Activated T-cell treated with anti-CD3 and anti-CD28 coated beads for 4 hours (primary cell): Measurements from ENCODE around the gene NDST4.
"Not testable (repeated sequence)": the region's sequence is repeated elsewhere in the genome, so short reads cannot be mapped to it uniquely, and the experiment has no call there.

Source experiments
- DNase-seq: peaks from one replicate; pipeline ENCODE4 v3.0.0-alpha.2; 2020

NDST4 gene

GRCh38 chr4:115053313-115053712 lies 60.1 kb downstream of the NDST4 start:
- DNase-seq = no peak

DNA sequence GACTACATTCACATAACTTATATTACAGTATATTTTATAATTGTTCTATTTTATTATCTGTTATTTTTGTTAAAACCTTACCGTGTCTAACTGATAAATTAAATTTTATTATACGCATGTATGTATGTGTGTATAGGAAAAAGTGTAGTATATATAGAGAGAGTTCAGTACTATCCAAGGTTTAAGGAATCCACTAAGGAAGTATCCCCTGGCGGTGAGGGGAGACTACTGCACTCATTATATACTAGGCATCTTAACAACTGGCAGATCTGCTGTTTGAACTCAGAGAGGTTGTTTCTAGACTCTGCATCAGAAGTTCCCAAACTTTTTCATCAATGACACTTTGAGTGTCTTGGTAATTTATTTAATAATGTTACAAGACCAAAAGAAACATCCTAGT lies 70.9 kb downstream of the NDST4 start:
- DNase-seq = no peak

GRCh38 chr4:115030281-115030680 lies 83.1 kb downstream of the NDST4 start:
- DNase-seq = no peak

- DNase-seq = no peak
Observed at GRCh38 chr4:115028682-115029410, 84.6 kb downstream of the NDST4 start.

GRCh38 chr4:114999880-115000279 lies 113.5 kb downstream of the NDST4 start:
- DNase-seq = no peak

GRCh38 chr4:114998316-114998715 lies 115.1 kb downstream of the NDST4 start:
- DNase-seq = no peak

- no peak for DNase-seq
Observed at GRCh38 chr4:114997576-114998247, 115.7 kb downstream of the NDST4 start.

- no peak for DNase-seq
Observed at GRCh38 chr4:114986133-114986532, 127.3 kb downstream of the NDST4 start.

GRCh38 chr4:114980932-114981708 lies 132.3 kb downstream of the NDST4 start:
- no peak for DNase-seq

DNA sequence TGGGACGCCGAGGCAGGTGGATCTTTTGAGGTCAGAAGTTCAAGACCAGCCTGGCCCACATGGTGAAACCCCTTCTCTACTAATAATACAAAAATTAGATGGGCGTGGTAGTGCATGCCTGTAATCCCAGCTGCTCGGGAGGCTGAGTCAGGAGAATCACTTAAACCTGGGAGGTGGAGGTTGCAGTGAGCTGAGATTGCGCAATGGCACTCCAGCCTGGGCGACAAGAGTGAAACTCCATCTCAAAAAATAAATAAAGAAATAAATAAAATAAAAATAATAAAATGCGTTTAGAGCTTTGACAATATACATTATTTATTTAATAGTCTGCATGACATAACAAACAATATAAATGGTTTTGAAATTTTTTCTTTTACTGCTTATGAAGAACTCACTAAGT lies 133.0 kb downstream of the NDST4 start:
- not testable (repeated sequence) for DNase-seq

- DNase-seq = no peak
Observed at GRCh38 chr4:114976901-114977300, 136.5 kb downstream of the NDST4 start.

DNA sequence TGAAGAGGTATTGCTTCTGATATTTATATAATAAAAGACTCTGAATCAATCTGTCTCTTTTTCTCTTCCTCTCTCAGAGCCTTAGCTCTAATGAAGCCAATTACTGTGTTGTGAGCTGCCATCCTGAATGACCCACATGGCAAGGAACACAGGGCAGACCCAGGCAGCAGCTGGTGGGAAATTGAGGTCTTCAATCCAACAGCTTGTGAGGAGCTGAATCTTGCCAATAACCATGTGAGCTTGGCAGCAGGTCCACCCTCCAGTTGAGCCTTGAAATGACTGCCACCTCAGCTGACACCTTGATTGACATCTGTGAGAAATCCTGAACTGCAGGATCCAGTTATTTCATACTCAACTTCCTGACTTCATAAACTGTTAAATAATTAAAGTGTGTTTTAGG lies 149.4 kb downstream of the NDST4 start:
- DNase-seq = no peak

GRCh38 chr4:114945616-114946015 lies 167.8 kb downstream of the NDST4 start:
- DNase-seq = no peak

DNA sequence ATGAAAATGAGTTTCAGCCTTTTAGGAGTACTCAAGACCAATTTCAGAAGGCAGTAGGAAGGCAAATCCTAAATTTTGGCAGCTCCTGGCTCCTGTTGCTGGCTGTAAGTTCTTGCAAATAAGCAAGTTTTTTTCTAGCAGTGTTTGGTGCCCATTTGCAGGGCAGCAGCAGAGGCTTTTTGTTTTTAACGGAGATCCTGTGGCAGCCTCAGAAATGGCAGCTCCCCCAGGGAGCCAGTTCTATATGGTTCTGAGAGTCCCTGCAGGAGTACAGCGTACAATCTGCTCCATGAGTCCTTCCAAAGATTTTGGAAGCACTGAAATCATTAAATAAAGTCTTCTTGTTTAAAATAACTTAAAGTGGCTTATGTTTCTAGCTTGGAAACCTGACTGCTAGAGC lies 171.9 kb downstream of the NDST4 start:
- DNase-seq = no peak

GRCh38 chr4:114927881-114928280 lies 185.5 kb downstream of the NDST4 start:
- no peak for DNase-seq

DNA sequence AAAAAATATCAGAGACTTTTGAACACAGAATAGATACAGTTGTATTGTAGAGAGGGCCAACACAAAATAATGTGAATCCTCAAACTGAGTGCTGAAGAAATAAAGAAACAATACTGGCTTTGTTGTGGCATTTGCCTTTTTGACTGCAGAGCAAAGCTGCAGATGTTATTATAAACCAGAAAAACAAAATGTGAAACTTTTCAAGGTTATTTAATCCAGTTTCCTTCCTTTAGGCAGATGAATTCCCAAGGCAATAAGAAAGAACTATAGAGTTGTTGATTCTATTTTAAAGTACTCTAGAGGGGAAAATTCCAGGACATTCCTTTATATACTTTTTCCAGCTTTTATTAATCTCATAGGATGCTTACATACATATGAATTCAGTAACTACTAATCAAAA lies 186.8 kb downstream of the NDST4 start:
- DNase-seq = no peak

GRCh38 chr4:114924311-114924710 lies 189.1 kb downstream of the NDST4 start:
- DNase-seq = no peak

DNA sequence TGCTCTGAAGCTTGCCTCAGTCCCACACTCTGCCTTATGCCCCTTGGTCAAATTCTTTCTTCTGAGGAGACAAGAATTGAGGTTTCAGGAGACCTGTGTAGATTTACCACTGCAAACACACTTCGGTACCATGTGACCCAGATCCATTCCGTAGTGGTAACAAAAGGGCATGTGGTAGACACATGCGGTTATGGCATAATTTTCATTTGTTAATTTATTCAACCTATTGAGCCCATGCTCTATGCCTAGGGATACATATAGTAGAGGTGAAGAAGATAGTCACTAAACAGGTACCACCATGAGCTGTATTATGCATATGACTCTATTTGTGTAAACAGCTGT lies 190.9 kb downstream of the NDST4 start:
- no peak for DNase-seq

DNA sequence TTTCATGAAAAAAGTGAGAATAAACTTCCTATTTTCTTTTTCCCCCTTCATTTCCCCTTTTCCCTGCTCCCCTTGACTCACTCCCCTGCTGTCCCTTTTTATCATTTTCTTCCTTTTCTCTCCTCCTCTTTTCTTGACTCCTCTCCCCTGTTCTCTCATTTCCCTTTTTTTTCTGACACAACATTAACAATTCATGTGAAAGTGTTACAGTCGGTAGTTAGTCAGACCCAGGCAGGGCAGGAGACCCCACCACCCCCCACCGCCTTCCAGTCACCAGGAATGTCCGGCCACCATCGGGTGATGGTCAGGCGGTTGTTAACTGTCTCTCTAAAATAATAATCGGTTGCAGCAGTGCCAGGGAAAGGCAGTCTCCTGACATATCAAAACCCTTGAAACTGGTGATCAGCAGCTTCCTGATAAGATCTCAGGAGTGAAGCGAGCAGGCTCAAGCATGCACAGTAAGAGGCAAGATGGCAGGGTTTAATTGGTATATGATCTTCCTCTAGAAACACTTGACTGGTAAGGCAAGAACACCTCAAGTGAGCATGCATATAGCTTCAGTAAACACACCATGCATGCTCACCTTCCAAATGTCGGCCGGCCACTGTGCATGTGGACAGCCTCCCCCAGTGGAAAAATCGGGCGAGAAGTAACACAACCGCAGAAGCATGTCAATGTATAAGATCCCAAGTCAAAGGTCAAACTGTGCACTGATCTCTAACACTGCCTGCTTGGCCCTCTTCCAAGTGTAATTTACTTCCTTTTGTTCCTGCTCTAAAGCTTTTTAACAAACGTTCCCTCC lies 191.4 kb downstream of the NDST4 start:
- DNase-seq = no peak

DNA sequence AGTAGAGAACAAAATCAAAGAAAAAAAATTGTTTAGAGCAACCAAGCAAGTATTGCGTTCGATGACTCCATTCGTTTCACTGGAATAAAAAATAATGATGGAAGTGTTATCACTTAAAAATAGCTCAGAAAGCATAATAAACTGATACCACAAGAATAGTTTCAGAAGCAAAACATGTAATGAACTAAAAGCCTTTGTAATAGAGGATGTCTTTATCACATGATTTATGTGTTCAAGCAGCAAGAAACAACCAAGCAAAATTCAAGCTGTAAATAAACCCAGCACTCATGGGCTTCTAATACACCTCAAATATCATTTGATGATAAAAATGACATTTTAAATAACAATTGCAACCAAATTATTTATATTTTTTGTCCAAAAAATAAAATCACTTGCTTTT lies 192.2 kb downstream of the NDST4 start:
- DNase-seq = no peak

GRCh38 chr4:114911111-114911510 lies 202.3 kb downstream of the NDST4 start:
- DNase-seq = no peak

GRCh38 chr4:114907568-114907967 lies 205.9 kb downstream of the NDST4 start:
- DNase-seq = no peak

GRCh38 chr4:114905017-114905416 lies 208.4 kb downstream of the NDST4 start:
- no peak for DNase-seq
